T-helper 1 cell (primary cell): ENCODE results near the gene IGF2R.
A peak's percentile ranks its signal among the peaks of the same experiment; 100 is the strongest.
"Not testable (repeated sequence)": the region's sequence is repeated elsewhere in the genome, so short reads cannot be mapped to it uniquely, and the experiment has no call there.

Experiments used
- DNase-seq, 5 donors: peaks; one replicate each; pipeline ENCODE4 v3.0.0-alpha.2; 2012 to 2020

IGF2R gene

DNA sequence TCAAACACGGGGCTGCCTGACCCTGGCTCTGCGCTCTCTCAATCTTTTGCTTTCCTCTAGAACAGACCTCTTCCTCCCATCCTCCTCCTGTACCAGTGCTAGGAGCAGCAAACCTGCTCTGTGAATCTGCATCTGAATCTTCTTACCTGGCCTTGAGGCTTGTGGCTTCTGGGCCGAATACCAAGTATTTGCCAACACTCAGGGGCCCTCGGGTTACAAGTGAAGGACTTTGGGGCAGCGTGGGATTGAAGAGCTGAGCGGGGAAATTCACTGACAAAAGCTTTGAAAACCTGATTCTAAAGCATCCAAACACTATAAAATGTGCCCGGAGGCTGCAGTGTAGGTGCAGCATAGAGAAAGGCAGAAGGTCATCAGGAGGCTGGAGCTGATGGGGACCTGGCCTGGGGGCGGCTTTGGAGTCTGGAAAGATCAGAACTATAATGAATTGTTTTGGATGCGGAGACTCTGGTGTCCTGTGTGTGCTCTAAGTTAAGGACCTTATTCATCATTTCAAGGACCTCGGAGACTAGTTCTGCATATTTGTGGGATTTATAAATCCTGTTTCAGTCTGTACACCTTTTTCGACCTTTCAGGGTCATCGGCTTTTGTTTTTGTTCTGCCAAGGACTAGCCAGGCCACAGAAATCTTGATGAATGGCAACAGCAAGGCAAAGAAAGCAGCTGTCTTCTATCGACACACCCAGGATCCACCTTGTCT is 16.4 kb upstream of the IGF2R start:
- DNase-seq, result no peak

DNA sequence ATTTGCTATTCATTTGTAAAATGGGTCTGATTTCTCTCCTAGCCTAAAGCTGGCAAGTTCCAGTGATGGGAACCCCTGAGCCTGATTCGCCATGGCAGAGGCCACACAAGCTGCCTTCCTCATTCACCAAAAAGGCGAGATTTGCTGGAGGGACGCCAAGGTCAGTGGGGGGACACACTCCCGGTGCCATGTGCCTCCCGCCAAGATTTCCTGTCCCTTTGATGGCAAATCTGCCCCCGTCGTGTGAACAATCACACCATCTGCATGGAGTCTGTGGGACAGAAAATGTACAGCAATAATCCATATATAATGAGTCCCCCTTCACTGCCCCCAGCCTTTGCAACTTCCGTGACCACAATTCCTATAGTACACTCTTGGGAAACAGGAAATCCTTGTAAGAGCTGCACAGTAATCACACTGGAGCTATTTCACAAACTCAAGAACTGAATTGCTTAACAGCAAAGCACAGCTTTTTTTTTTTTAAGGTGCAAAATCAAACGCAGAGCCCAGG is 15.7 kb upstream of the IGF2R start:
- no peak for DNase-seq

DNA sequence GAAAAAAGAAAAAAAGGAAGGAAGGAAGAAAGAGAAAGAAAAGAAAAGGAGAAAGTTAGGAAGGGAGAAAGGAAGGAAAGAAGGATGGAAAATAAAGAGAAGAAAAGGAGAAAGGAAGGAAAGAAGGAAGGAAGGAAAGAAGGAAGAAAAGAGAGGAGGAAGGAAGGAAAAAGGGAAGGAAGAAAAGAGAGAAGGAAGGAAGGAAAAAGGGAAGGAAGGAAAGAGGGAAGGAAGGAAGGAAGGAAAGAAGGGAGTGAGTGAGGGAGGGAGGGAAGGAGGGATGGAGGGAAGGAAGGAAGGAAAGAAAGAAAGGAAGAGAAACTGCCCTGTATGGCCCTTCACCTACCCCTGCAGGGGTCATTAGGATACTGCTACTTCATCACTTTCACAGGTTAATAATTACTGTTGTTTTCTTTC is 12.9 kb upstream of the IGF2R start:
- no peak for DNase-seq

DNA sequence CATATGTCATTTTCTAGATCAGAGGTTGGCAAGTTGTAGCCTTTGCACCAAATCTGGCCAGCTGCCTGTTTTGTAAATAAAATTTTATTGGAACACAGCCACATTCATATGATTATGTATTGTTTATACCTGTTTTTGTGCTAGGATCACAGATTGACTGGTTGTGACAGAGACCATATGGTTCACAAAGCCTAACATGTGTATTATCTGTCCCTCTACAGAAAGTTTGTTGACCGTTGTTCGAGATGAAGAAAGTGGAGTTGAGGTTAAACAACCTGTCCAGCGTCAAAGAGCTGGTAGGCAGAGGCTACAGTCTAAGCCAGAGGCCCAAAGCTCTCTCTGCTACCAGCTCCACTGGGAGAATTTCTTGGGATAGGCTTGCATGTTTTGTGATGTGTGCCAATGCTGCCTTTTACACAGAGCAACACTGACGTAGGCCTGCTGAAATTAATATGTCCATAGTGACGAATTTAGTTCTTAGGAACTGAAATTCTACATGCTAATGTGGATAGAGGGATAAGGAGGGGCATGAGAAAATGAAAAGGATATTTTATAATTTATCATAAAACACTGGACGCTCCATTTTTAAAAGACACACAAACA is 11.7 kb upstream of the IGF2R start:
- DNase-seq, result no peak

DNA sequence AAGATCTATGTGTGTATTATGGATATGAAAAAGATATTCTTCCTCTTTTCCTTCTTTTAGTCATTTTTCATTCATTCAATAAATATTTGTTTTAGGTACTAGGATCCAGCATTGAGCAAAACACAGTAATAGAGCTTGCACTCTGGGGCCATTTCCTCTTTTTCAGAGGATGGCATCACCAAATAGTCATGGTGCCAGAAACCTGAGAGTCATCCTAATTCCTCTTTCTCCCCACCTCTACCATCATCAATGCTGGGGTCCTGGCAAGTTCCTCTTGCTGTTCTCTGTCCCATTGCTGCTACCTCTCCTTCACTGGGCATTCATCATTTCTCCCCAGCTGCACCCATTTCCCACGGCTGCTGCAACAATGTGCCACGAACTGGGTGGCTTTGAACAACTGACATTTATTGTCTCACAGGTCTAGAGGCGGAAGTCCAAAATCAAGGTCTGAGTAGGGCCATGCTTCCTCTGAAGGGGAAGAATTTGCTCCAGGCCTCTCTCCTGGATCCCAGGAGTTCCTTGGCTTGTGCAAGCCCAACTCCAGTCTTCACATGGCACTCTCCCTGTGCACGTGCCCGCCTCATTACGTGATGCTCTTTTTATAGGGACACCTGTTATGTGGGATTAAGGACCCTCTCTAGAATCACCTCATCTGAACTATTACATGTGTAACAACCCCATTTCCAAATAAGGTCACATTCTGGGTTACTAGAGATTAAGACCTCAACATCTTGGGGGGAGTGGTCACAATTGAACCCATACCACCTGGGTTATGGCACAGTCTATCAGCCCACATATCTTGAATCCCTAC is 9.5 kb upstream of the IGF2R start:
- no peak for DNase-seq

DNA sequence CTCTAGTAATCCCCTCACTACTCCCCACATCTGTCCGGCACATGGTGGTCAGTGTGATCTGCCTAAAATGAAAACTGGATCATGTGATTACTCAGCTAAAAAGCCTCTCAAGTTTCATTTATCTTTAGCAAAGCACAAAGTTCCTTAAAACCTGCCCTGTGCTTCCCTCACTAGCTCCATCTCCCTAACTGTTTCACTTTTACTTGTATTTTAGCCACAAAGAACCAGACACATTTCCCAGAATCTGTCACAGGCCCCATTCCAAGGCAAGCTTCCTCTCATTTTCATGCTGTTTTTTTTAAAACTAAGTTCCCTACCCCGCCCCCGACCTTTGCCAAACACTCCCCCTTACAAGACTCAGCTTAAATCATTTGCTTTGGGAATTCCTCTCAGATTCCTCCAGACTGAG is 8.9 kb upstream of the IGF2R start:
- DNase-seq, result no peak

DNA sequence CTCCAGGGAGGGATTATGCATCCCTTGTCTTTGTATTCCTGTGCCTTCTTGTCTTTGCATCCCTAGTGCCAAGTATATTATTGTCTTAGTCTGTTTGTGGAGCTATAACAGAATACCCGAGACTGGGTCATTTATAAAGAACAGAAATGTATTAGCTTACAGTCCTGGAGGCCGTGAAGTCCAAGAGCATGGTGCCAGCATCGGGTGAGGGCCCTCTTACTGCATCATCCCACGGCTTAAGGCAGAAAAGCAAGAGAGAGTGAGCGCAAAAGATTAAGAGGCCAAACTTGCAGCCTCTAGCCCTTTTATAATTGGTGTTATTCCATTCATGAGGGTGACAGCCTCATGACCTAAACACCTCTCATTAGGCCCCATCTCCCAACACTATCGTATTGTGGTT is 8.4 kb upstream of the IGF2R start:
- no peak for DNase-seq

DNA sequence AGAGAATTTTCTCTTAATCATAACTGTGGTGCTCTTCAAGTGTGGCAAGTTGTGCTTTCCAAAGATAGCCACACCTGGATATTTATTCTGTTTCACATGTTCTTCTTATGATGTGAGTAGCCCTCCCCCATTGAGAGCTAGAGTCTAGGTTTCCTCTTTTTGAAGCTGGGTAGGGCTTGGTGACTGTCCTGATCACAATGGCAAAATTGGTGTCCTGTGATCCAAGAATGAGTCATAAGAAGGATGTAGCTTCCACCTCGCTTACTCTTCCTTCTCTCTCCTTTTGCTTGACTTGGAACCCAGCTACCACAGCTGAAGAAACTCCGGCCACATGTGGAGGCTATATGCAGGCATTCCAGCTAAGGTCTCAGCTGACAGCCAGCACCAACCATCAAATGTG is 7.4 kb upstream of the IGF2R start:
- no peak for DNase-seq

DNA sequence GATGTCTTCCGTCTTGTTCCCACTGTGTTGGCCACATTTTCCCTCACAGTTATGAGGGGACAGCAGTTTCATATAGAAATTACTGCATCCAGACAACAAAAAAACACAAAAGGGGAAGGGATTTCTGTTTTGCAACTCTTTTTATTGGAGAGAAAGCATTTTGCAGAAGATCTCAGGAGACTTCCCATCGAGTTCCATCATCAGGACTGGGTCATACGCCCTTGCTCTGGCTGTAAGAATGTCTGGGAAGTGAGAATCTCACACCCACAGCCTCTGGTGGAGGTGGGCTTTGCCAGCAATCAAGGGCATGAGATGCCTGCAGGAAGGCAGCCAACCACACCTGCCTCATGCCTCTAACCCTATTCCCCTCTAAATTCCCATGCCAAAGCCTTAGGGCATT is 5.8 kb upstream of the IGF2R start:
- no peak for DNase-seq

DNA sequence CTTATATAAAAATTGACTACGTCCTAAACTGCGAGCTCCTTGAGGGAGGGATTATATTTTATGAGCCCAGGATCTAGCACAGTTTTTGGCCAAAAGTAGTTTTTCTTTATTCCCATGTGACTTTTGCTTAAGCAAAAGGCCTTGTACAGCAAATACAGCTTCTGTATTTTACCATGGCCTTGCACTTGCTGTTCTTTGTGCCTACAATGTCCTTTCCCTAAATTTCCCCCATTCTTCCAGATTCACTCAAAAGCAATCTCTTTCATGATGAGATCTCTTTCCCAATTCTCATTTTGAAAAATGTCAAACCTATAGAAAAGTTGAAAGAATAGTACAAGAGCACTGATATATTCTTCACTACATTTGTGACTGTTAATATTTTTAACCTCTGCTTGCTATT is 4.8 kb upstream of the IGF2R start:
- no peak for DNase-seq

DNA sequence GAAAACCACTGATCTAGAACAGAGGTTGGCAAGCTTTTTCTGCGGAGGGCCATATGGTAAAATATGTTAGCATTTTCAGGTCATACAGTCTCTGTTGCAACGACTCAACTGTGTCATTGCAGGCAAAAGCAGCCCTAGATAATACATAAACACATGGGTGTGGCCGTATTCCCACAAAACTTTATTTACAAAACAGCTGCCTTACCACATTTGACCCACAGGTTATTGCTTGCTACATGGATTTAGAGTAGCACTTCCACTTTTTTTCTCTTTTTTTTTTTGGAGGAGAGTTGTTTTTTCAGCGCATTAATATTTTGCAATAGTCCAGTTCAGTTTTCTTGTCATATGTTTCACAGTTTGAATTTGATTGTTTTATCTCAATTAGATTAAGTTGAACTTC is 2.5 kb upstream of the IGF2R start:
- DNase-seq, result no peak

DNA sequence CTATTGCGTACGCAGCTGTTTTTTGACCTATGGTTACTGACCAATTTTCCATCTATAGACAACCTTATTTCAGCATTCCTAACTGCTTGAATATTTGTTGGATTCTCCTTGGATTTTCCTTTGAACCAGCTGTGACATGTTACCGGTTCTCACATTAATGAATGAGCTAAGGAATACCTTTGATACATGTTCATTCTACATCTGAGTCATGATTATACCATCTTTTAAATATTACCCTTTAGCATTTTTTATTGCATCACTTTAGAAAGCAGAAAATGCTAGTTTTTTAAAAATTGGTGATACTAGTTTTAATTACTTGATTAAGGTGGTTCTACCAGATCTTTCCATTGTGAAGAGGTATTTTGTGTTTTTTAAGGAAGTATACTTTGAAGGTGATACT is 1.9 kb upstream of the IGF2R start:
- DNase-seq, result no peak

DNA sequence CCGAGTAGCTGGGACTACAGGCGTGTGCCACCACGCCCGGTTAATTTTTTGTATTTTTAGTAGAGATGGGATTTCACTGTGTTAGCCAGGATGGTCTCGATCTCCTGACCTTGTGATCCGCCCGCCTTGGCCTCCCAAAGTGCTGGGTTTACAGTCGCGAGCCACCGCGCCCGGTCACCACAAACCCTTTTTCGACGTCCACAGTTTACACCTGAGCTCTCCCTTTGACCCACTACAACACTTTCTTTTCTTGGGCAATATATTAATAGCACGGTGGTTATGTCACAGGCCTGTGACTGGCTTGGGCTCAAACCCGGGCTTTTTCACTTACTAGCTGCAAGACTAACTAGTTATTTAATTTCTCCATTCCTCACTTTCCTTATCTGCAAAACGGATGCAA is 1.3 kb upstream of the IGF2R start:
- not testable (repeated sequence) for DNase-seq

DNA sequence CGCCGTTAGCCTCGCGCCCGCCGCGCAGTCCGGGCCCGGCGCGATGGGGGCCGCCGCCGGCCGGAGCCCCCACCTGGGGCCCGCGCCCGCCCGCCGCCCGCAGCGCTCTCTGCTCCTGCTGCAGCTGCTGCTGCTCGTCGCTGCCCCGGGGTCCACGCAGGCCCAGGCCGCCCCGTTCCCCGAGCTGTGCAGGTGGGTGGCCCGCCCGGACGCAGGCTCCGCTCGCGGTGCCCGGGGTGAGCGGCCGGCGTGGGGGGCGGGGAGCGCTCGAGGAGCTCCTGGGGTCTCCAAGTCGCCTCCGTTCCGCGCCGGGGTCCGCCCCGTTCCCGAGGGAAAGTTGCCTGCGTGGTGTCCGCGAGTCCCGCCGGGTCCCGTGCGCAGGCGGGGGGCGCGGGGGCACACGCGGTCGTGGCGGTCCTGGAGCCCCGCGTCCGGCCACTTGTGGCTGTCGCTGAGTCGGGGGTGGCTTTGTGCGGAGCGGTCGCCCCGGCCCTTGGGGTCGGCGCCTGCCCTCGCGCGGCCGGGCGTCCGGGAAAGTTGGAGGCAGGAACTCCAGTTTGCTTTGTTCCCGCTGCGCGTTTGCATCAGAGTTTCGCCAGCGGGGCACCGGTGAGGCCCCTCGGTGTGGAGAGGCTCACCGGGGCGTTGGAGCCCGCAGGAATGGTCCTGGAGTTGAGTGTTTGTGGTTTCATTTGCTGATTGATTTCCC is 476 bp downstream of the IGF2R start:
- DNase-seq, result peak in 2 of 5 donors; percentile 21 to 33

DNA sequence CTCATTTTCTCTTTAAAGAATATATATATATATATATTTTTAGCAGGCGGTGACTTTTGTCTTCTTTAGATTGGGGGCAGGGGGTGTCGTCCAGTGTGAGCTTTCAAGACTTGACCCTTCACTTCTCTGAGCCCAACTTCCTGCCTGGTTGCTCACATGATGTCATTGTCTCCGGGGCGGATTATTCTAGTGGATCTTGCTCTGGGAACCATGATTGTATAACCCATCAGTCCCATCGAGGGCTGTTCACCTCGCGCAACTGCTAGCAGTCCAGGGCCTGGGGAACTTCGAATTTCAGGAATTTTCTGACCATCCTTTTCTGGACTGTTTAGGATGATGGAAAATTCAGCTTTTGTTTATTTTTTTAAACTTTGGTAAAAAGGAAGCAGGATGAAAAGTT is 1.0 kb downstream of the IGF2R start:
- peak in 2 of 5 donors; percentile 24 to 51 for DNase-seq

DNA sequence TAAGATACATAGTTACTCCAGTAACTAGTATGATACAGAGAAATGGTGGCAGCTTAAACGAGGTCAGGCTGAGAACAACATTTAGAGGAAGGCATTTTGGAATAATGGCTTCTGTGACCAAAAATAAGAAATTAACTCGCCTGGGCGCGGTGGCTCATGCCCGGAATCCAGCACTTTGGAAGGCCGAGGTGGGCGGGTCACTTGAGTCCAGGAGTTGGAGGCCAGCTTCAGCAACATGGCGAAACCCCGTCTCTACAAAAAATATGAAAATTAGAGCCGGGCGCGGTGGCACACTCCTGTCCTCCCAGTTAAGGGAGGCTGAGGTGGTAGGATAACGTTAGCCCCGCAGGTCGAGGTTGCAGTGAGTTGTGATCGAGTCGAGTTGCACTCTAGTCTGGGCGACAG is 1.8 kb downstream of the IGF2R start:
- no peak for DNase-seq

DNA sequence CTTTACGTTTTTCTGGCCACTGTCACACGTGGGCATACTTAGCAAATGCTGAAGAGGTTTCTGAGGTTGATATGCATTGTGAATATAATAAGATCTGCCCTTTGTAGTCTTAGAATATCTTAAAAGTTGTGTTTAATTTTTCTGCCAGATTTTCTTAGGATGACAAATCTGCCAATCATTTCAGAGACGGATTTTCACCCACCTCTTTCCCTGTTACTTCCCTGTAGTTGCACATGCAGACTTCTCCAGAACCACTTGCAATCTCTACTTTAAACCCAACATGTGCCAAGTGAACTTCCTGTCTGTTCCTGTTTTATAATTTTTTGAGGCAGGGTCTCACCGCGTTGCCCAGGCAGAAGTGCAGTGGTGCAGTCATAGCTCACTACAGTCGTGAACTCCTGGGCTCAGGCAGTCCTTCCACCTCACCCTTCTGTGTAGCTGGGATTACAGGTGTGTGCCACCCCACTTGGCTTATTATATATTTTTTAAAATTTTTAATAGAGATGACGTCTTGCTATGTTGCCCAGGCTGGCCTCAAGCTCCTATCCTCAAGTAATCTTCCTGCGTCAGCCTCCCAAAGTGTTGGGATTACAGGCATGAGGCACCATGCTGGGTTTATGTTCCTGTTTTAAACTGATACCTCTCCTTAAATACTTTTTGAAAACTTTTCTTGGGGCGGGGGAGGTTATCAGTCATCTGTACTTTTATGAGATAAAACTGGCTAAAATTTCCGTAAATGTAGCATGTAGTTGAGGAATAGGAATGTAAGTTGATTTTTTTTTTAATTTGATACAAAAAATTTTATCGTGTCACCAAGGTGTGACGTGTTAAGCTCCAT is 2.7 kb downstream of the IGF2R start:
- DNase-seq, result no peak

DNA sequence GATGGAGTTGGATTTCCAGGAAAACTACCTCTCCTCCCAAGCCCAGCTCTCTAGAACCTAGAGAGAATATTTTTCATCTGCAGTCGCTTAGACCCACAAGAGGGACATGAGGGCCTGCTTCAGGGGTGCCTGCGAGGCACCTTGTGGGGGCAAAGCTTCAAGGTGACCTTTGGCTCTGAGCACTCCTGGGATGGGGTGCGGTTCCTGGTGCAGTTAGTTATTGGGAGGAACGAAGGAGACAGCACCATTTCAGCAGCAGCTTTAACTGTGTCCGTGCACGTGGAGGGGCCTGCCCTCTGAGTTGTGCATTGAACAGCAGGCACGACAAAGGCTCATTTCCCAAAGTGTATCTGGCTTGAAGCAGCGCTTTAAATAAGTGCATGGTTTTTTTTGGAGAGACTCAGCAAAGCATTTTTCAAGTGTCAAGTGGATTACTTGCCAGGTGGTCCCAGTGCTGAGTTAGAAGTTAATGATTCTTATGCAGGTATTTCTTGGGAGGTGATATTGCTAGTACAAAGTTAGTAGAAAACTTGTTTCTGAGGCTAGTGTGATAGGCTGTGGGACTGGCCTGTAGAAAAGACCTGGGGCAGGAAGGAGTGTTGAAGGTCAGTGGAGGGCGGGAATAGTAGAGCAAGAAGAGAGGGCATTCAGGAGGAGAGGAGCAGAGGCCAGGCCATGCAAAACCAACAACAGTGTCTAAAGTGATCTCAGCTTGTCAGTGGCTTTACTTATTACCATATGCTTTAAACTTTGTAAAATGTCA is 3.8 kb downstream of the IGF2R start:
- no peak for DNase-seq

DNA sequence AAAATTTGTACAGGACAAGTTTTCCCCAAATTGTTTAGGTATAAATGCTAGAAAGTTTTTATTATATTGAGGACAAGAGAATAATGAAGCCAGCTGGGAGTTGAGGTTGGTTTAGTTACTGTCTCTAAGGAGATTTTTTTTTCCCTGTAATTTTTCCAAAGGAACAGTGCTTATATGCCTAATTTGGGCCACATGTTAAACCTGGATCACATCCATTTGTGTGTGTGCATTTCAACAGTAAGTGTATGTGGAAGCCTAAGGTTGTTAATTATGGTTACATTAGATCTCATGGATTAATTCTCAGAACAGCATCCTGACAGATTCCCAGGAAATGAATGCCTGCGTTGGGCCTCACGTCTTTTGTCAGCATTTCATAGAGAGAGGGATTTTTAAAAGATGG is 4.5 kb downstream of the IGF2R start:
- no peak for DNase-seq

DNA sequence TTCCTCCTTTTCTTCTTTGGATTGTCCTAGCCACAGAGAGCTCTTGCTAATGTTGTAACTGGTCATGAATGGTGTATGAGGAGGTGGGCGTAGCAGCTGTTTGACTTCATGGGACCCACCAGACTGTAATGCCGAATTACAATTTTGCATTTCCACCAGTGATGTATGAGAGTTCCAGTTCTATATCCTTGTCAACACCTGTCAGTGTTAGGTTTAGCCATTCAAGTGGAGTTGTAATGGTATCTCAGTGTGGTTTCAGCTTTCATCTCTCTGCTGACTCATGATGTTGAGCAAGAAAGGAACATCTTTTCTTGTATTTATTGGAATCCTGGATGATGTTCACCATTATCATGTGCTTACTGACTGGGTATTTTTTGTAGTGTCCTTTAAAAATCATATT is 5.1 kb downstream of the IGF2R start:
- DNase-seq, result peak in 1 of 5 donors; percentile 56

DNA sequence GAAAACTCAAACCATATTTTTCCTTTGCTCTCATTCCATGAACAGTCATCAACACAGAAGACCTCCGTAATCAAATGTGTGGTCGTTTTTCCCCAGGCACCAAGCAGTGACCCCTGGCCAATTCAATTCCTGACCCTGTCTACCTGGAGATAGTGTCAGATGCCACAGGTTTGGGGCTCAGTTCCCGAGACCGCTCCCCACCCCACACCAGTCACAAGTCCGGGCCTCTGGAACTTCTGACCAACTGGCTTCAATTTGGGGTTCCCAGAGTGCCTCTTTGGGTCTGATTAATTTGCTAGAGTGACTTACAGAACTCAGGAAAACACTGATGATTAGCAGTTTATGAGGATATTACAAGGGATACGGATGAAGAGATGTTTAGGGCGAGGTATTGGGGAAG is 6.0 kb downstream of the IGF2R start:
- no peak for DNase-seq
